Measurements from ENCODE around the gene C11orf68. TPM values are rescaled to one million over a fixed set of nuclear protein-coding genes. Genes with fewer than 3 reads are reported as not detected.

C11orf68 gene
- total RNA-seq: 10 to 100 TPM in 2 of 4 donors, 1 to 10 TPM in 2; 5.8 to 15.6 (median 10.6) TPM

DNA sequence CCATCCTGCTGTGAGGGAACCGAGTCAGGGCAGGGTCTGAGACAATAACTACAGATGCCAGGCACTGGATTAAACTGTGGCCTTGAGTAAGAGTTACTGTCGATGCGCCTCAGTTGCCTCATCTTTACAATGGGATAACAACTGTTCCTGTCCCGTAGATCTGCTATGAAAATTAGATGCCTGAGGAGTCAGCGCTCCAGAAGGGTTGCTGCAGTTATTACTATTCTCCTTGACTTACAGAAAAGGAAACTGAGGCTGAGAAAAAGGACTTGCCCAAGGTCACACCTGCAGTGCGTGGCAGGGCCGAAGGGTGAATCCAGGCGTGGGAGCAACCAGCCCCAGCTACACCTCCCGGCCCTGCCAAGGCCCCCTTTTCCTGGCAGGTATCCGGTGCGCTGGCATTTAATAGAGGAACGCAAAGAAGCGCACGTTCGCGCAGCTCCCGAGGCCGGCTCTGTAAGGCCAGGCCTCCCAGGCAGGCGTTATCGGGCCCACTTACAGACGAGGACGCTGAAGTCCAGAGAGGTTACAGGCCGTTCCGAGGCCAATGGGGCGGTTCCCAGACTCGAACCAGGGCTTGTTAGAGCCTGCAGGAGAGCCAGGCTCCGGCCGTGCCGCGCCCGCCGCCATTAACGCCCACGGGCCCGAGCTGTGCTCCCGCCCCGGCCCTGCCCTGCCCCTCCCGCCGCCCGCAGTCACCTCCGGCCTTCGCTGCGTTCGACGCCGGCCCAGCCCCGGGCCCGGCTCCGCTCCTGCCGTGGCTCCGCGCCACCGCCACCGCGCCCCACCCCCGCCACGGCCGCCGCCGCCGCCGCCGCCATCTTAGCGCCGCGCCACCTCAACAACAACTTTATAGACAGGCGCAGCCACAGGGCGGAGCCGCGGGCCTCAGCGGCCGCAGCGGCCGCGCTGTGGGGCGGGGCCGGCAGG is at the start of gene C11orf68:
TSS of gene C11orf68 (minus strand) at position 852 of the 930 bp plus-strand sequence. CDS start at position 821, 31 bp downstream.
- Histone ChIP-seq H3K9me3 (no peaks in the 10 kb centered on the region), H3K4me3 (peak within 1 kb of the TSS; percentile 89 to 98 (median 94)), H3K27me3 (no peaks in the 10 kb centered on the region), H3K36me3 (peaks cover 0 to 36% (median 0%) of the 10 kb centered on the region in 3 donors), H3K4me1 (peaks cover 50 to 84% (median 50%) of the 10 kb centered on the region in 3 donors), H3K27ac (peak within 1 kb of the TSS; percentile 94 to 99 (median 98))
- WGBS, 2 donors: 19 to 21% methylated on average over 9 to 10 of the region's 77 CpGs
- intact Hi-C loops (cut with DNase I): no loop called here
- DNase-seq: no peak
- TF ChIP-seq POLR2A (IDR thresholded peaks at IDR 0.05): peak in 1 of 4 donors; percentile 11
- TF ChIP-seq CTCF (IDR thresholded peaks at IDR 0.05): peak in 1 of 6 experiments; percentile 6

DNA sequence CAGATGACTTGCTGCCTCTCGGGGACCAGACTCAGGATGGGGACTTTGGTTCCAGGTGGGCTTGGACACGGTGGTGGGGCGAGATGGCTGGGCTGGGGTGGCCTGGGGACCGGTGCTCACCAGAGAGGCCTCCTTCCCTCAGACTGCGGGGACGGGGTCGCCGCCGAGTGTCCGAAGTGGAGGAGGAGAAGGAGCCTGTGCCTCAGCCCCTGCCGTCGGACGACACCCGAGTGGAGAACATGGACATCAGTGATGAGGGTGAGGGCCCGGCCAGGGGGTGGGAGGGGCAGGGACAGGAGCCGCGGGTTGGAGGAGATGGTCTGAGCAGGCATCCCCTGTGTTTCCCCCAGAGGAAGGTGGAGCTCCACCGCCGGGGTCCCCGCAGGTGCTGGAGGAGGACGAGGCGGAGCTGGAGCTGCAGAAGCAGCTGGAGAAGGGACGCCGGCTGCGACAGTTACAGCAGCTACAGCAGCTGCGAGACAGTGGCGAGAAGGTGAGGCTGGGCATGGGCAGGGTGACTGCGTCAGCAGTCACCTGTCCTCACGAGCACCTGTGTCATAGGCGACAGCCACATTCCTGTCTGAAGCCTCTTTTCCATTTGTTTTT is 48.6 kb upstream of the C11orf68 start:
- intact Hi-C loops (cut with DNase I): no loop called here
- Histone ChIP-seq H3K27ac (no peak overlapping the region), H3K4me1 (peaks cover 15 to 37% (median 18%) of the 10 kb centered on the region in 3 donors), H3K27me3 (no peaks in the 10 kb centered on the region), H3K4me3 (no peak overlapping the region), H3K36me3 (peaks cover 38 to 78% (median 49%) of the 10 kb centered on the region in 3 donors), H3K9me3 (no peaks in the 10 kb centered on the region)
- no peak for DNase-seq
- WGBS, 2 donors: 90 to 95% methylated on average over 20 to 27 of the region's 30 CpGs
- no peak for TF ChIP-seq CTCF (IDR thresholded peaks at IDR 0.05)
- no peak for TF ChIP-seq POLR2A (IDR thresholded peaks at IDR 0.05)

DNA sequence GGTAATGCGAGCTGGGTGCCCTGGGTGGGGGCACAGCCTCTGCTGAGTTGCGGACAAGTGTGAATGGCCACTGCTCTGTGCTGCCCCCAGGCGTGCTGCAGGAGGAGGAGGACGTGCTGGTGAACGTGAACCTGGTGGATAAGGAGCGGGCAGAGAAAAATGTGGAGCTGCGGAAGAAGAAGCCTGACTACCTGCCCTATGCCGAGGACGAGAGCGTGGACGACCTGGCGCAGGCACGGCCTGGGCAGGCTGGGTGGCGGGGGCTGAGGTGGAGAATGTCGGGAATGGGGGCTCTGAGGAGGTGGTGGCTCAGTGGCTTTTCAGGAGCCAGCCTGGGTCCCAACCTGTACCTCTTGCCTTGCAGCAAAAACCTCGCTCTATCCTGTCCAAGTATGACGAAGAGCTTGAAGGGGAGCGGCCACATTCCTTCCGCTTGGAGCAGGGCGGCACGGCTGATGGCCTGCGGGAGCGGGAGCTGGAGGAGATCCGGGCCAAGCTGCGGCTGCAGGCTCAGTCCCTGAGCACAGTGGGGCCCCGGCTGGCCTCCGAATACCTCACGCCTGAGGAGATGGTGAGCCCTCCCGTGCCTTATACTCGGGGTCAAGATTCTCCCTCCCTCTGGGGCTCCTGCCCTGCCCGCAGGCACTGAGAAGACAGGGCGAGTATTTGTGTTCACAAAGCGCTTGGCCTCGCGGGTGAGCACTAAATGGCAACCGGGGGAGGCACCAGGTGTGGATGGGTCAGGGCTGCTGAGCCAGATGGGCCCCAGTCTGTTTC is 47.3 kb upstream of the C11orf68 start:
- Histone ChIP-seq H3K27me3 (no peaks in the 10 kb centered on the region), H3K4me1 (peaks cover 17 to 42% (median 20%) of the 10 kb centered on the region in 3 donors), H3K27ac (no peak overlapping the region), H3K4me3 (no peak overlapping the region), H3K9me3 (no peaks in the 10 kb centered on the region), H3K36me3 (peaks cover 38 to 69% (median 49%) of the 10 kb centered on the region in 3 donors)
- TF ChIP-seq CTCF (IDR thresholded peaks at IDR 0.05) (no peak), POLR2A (IDR thresholded peaks at IDR 0.05) (no peak)
- intact Hi-C loops (cut with DNase I): no loop called here
- DNase-seq: no peak
- WGBS, 2 donors: 85 to 98% methylated on average over 17 to 31 of the region's 36 CpGs

DNA sequence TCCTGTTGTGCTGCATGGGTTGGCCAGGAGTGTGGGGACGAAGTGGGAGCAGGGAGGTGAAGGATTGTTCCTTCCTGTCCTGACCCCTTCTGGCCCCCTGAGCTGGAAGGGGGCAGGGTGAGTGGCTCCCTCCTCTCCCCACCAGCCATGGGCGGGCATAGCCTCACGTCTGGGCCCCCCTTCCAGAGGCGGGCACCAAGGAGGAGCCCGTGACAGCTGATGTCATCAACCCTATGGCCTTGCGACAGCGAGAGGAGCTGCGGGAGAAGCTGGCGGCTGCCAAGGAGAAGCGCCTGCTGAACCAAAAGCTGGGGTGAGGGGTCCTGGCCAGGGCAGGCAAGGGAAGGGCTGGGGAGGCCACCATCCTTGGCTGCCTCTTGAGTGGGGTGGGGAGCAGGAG is 46.0 kb upstream of the C11orf68 start:
- DNase-seq: no peak
- no CpG with 5 or more reads among the region's 10 CpGs for WGBS, 2 donors
- H3K36me3 ChIP-seq: peaks cover 35 to 62% (median 48%) of the 10 kb centered on the region in 3 donors
- H3K4me1 ChIP-seq: peaks cover 17 to 46% (median 24%) of the 10 kb centered on the region in 3 donors
- intact Hi-C loops (cut with DNase I): no loop called here
- H3K27me3 ChIP-seq: no peaks in the 10 kb centered on the region
- no peak overlapping the region for H3K27ac ChIP-seq
- H3K4me3 ChIP-seq: no peak overlapping the region
- no peak for TF ChIP-seq POLR2A (IDR thresholded peaks at IDR 0.05)
- TF ChIP-seq CTCF (IDR thresholded peaks at IDR 0.05): no peak
- H3K9me3 ChIP-seq: no peaks in the 10 kb centered on the region
